Endothelial cell (in vitro differentiated cells): Measurements from ENCODE around the gene CYB561. TPM values are rescaled to one million over a fixed set of nuclear protein-coding genes. Genes with fewer than 3 reads are reported as not detected.

Experiments
- DNase-seq: peaks from one replicate; pipeline ENCODE4 v3.0.0; 2021; ENCODE audit warnings: low spot score
- H3K27ac Mint-ChIP-seq: one replicate; pipeline ENCODE4 v1.8.0; 2021; ENCODE audit warnings: mixed read lengths, inconsistent platforms; ENCODE audit not compliant: unreplicated experiment
- H3K27me3 Mint-ChIP-seq: one replicate; pipeline ENCODE4 v1.8.0; 2021; ENCODE audit warnings: mild to moderate bottlenecking, moderate library complexity, mixed read lengths, inconsistent platforms; ENCODE audit not compliant: unreplicated experiment
- H3K36me3 Mint-ChIP-seq: one replicate; pipeline ENCODE4 v1.8.0; 2021; ENCODE audit warnings: mild to moderate bottlenecking, low read depth, mixed read lengths, inconsistent platforms; ENCODE audit not compliant: unreplicated experiment
- H3K4me1 Mint-ChIP-seq: one replicate; pipeline ENCODE4 v1.8.0; 2021; ENCODE audit warnings: mild to moderate bottlenecking, mixed read lengths, inconsistent platforms; ENCODE audit not compliant: unreplicated experiment
- H3K4me3 Mint-ChIP-seq: one replicate; pipeline ENCODE4 v1.8.0; 2021; ENCODE audit warnings: mild to moderate bottlenecking, mixed read lengths, inconsistent platforms; ENCODE audit not compliant: unreplicated experiment
- H3K9me3 Mint-ChIP-seq: one replicate; pipeline ENCODE4 v1.8.0; 2021; ENCODE audit warnings: mixed read lengths, inconsistent platforms; ENCODE audit not compliant: unreplicated experiment
- CTCF ChIP-seq: fragments of 200-600 bp; sonication (generic); IDR thresholded peaks from one replicate; pipeline ENCODE4 v1.5.0; 2021; ENCODE audit warnings: antibody characterized with exemption; ENCODE audit not compliant: unreplicated experiment
- total RNA-seq: library from RNA; stranded (reverse); fragmentation: NEBNext Ultra II Directional; extraction: Animal tissue kit (Norgen Biotek cat#: 25700); gene quantifications from one replicate; pipeline ENCODE4 v1.2.1, GENCODE V29; 2021; ENCODE audit not compliant: unreplicated experiment

CYB561 gene
- total RNA-seq, 1 donor from 2014 or later: 57.3 TPM

- H3K27ac Mint-ChIP-seq: no peak overlapping the region
- DNase-seq: no peak
- no peak overlapping the region for H3K4me3 Mint-ChIP-seq
- H3K9me3 Mint-ChIP-seq: no peaks in the 10 kb centered on the region
- H3K36me3 Mint-ChIP-seq: peaks cover 7% of the 10 kb centered on the region
- no peak for TF ChIP-seq CTCF
- H3K27me3 Mint-ChIP-seq: peaks cover 21% of the 10 kb centered on the region
- peaks cover 46% of the 10 kb centered on the region for H3K4me1 Mint-ChIP-seq
Observed at GRCh38 chr17:63450551-63450950, 4.4 kb upstream of the CYB561 start.

GRCh38 chr17:63448655-63449054 lies 2.5 kb upstream of the CYB561 start:
- Mint-ChIP-seq H3K9me3 (no peaks in the 10 kb centered on the region), H3K27me3 (peaks cover 28% of the 10 kb centered on the region), H3K4me1 (peaks cover 53% of the 10 kb centered on the region), H3K36me3 (peaks cover 3% of the 10 kb centered on the region), H3K27ac (peak overlapping the region; percentile 97), H3K4me3 (peak overlapping the region; percentile 66)
- no peak for TF ChIP-seq CTCF
- no peak for DNase-seq

GRCh38 chr17:63447471-63448009 lies 1.4 kb upstream of the CYB561 start:
- TF ChIP-seq CTCF: no peak
- Mint-ChIP-seq H3K4me1 (peaks cover 56% of the 10 kb centered on the region), H3K9me3 (no peaks in the 10 kb centered on the region), H3K4me3 (peak overlapping the region; percentile 47), H3K27me3 (peaks cover 29% of the 10 kb centered on the region), H3K27ac (peak overlapping the region; percentile 97), H3K36me3 (peaks cover 3% of the 10 kb centered on the region)
- no peak for DNase-seq

GRCh38 chr17:63446753-63447470 lies 806 bp upstream of the CYB561 start:
- Mint-ChIP-seq H3K27ac (peak overlapping the region; percentile 97), H3K4me3 (peak overlapping the region; percentile 47), H3K4me1 (peaks cover 54% of the 10 kb centered on the region), H3K9me3 (no peaks in the 10 kb centered on the region), H3K27me3 (peaks cover 29% of the 10 kb centered on the region), H3K36me3 (peaks cover 3% of the 10 kb centered on the region)
- TF ChIP-seq CTCF: no peak
- peak; percentile 77 for DNase-seq

- Mint-ChIP-seq H3K27me3 (peaks cover 24% of the 10 kb centered on the region), H3K4me1 (peaks cover 52% of the 10 kb centered on the region), H3K27ac (peak overlapping the region; percentile 40), H3K9me3 (no peaks in the 10 kb centered on the region), H3K4me3 (peak overlapping the region; percentile 87), H3K36me3 (peaks cover 3% of the 10 kb centered on the region)
- no peak for TF ChIP-seq CTCF
- DNase-seq: no peak
Observed at GRCh38 chr17:63445571-63445953, 544 bp downstream of the CYB561 start.
